Measurements from ENCODE around the gene RNF207. TPM values are rescaled to one million over a fixed set of nuclear protein-coding genes. Genes with fewer than 3 reads are reported as not detected.

The RNF207 gene
- total and polyA plus RNA-seq, 2 of the 8 experiments (the other 6 are each of a cell fraction or from before 2014, with no cell fraction given), result 3.9 to 5.4 TPM

DNA sequence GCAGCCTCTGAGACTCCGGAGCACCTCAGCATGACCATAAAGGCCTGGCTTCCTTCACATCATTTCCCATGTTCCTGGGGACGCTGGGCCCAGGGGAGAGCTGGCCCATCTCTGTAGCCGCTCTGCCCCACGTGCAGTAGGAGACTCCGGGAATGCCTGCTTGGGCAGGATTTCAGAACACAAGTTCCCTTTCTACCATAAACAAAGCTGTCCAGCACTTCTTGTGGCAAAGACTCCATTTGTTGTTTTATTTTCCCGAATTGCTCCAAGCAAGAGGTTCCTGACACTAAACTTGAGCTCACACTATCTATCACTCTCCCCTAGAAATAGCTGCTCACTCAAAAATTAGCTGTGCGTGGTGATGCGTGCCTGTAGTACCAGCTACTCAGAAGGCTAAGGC lies 47.7 kb upstream of the RNF207 start:
- Histone ChIP-seq H3K23me2 (ENCODE audit: low read depth, low read length) (no peaks in the 10 kb centered on the region), H3K79me2 (ENCODE audit: control insufficient read depth in 1 of 2, insufficient read depth in 2 of 2, low read length in 2 of 2) (no peaks in the 10 kb centered on the region), H2BK20ac (ENCODE audit: low read length) (no peak overlapping the region), H3K9ac (replicated peaks in 1 of 4; ENCODE audit: extremely low read depth in 1 of 4, low read depth in 3 of 4, low read length in 3 of 4) (no peak overlapping the region), H3K9me3 (ENCODE audit: insufficient read depth in 2 of 2, low read depth in 1 of 2, low read length in 1 of 2) (no peaks in the 10 kb centered on the region), H3K4me3 (ENCODE audit: extremely low read depth in 1 of 4, insufficient read depth in 2 of 4, low read depth in 3 of 4, low read length in 4 of 4) (no peak overlapping the region), H3K4ac (replicated peaks; ENCODE audit: insufficient read length, low read depth, low read length) (no peak overlapping the region), H2BK12ac (ENCODE audit: low read depth, low read length) (no peak overlapping the region), H4K8ac (ENCODE audit: extremely low read depth, insufficient read depth, low read length) (no peak overlapping the region; the same call in 1 of the 2 replicates), H4K5ac (ENCODE audit: insufficient read length, low read depth, low read length) (no peak overlapping the region), H2AFZ (ENCODE audit: low read length) (no peak overlapping the region), H4K20me1 (replicated peaks in 1 of 2; ENCODE audit: control insufficient read depth in 1 of 2, insufficient read depth in 2 of 2, low read length in 2 of 2) (peaks cover 3 to 5% of the 10 kb centered on the region in 2 experiments), H2BK120ac (replicated peaks; ENCODE audit: low read depth, low read length) (no peak overlapping the region), H3K18ac (ENCODE audit: extremely low read depth, low read length) (no peak overlapping the region), H3K27me3 (replicated peaks in 1 of 4; ENCODE audit: control insufficient read depth in 3 of 4, extremely low read depth in 1 of 4, insufficient read depth in 3 of 4, low read length in 3 of 4) (no peaks in the 10 kb centered on the region), H3K27ac (ENCODE audit: low read depth, low read length) (no peak overlapping the region), H2AK5ac (ENCODE audit: low read depth, low read length) (no peak overlapping the region), H3K4me1 (replicated peaks in 1 of 4; ENCODE audit: control insufficient read depth in 3 of 4, insufficient read depth in 4 of 4, low read length in 3 of 4) (peaks cover 0 to 15% (median 2%) of the 10 kb centered on the region in 4 experiments; a peak in 4 of 7 replicates), H3K4me2 (ENCODE audit: insufficient read depth in 1 of 2, low read depth in 2 of 2, low read length in 2 of 2) (no peak overlapping the region), H3K23ac (ENCODE audit: insufficient read length) (no peak overlapping the region), H2BK5ac (ENCODE audit: low read depth, low read length) (no peak overlapping the region), H3K36me3 (ENCODE audit: control insufficient read depth in 2 of 4, insufficient read depth in 4 of 4, low read length in 3 of 4) (no peaks in the 10 kb centered on the region), H2BK15ac (ENCODE audit: low read length) (no peak overlapping the region), H3K79me1 (ENCODE audit: low read depth, low read length) (no peaks in the 10 kb centered on the region), H3K56ac (replicated peaks; ENCODE audit: insufficient read length, low read depth, low read length) (no peak overlapping the region), H4K91ac (replicated peaks; ENCODE audit: insufficient read length, low read length) (no peak overlapping the region), H3K14ac (ENCODE audit: insufficient read length) (no peak overlapping the region)
- no peak for FAIRE-seq
- CTCF ChIA-PET (ENCODE audit: partially characterized antibody), result interaction anchor here (0.7 to 2.7 kb wide), 9 partner anchors 12 to 117 kb away, joined by 3 to 8 read pairs (median 3); no protein-coding TSS in a partner anchor
- TF ChIP-seq HDAC2 (IDR thresholded peaks at IDR 0.05; ENCODE audit: borderline replicate concordance in 1 of 2, low read depth in 2 of 2, low read length in 2 of 2) (no peak), BRCA1 (IDR thresholded peaks at IDR 0.05; ENCODE audit: low read depth, low read length) (no peak), CTBP2 (IDR thresholded peaks at IDR 0.05; ENCODE audit: borderline replicate concordance, insufficient read depth, insufficient read length, low read length) (no peak), SUZ12 (IDR thresholded peaks at IDR 0.05; ENCODE audit: low read length) (no peak), NANOG (IDR thresholded peaks at IDR 0.05; ENCODE audit: insufficient read depth, low read depth, low read length, poor library complexity, severe bottlenecking) (no peak)
- POLR2A ChIA-PET (ENCODE audit: partially characterized antibody), result interaction anchor here (0.7 to 0.9 kb wide), 2 partner anchors 24 to 30 kb away, joined by 3 read pairs; no protein-coding TSS in a partner anchor
- WGBS, 2 experiments (ENCODE audit: extremely low coverage in 1 of 2, insufficient coverage in 1 of 2, insufficient read length in 1 of 2, insufficient replicate concordance in 2 of 2, low coverage in 1 of 2, low lambda C conversion rate in 2 of 2, missing lambda C conversion rate in 1 of 2), result 89% methylated on average over 8 of the region's 8 CpGs; no CpG with 5 or more reads in 1 of the 2 experiments
- DNase-seq (ENCODE audit: low read depth in 1 of 2, low spot score in 2 of 2), result no peak
